GM21528 (cell line): ENCODE results near the gene CCS.

Source experiments
- ATAC-seq: cut with Tn5 transposase; IDR thresholded peaks from one replicate; pipeline ENCODE4 v1.9.1; 2021; ENCODE audit warnings: mild to moderate bottlenecking, moderate library complexity; ENCODE audit not compliant: unreplicated experiment, low FRiP score

CCS gene

DNA sequence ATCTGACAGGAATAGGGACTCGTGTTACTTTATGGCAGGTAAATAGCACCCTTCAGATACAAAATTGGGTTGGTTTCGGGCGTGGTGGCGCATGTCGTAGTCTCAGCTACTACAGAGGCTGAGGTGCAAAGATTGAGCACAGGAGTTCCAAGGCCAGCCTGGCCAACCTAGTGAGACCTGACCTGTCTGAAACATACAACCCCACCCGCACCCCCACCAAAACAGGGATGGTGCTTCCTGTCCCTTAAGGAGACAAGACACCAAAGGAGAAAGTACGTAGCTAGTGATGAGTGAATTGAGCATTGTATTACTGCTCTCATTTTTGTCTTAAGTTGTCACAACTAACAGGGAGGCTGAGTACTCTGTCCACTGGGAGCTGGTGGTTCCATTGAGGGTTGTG, 59.7 kb downstream of the CCS start:
- ATAC-seq = no peak

GRCh38 chr11:66653123-66653522, 60.1 kb downstream of the CCS start:
- ATAC-seq = no peak
